Upper lobe of left lung (tissue), 6 donors: ENCODE results near the gene PPP1R15B. TPM values are rescaled to one million over a fixed set of nuclear protein-coding genes. Genes with fewer than 3 reads are reported as not detected.

Experiments
- ATAC-seq, 2 donors: fragments of 200-7000 bp; cut with Tn5 transposase; one replicate each; pipeline ENCODE4 v1.9.1; 2022; ENCODE audit warnings: mild to moderate bottlenecking in 2 of 2, moderate library complexity in 2 of 2; ENCODE audit not compliant: low FRiP score in 2 of 2
- DNase-seq, 2 donors: peaks; one replicate each; pipeline ENCODE4 v3.0.0-alpha.2; 2019 to 2020
- H3K27ac ChIP-seq, 4 donors: fragments of 200-600 bp; sonication (generic); one replicate each; pipeline ENCODE4 v1.5.1; 2016 to 2019
- H3K27me3 ChIP-seq, 4 donors: fragments of 200-600 bp; sonication (generic); one replicate each; pipeline ENCODE4 v1.5.1; 2017 to 2019
- H3K36me3 ChIP-seq, 4 donors: fragments of 200-600 bp; sonication (generic); one replicate each; pipeline ENCODE4 v1.5.1; 2016 to 2019
- H3K4me1 ChIP-seq, 4 donors: fragments of 200-600 bp; sonication (generic); one replicate each; pipeline ENCODE4 v1.5.1; 2018 to 2019
- H3K4me3 ChIP-seq, 4 donors: fragments of 200-600 bp; sonication (generic); one replicate each; pipeline ENCODE4 v1.5.1; 2017 to 2019; ENCODE audit warnings: mild to moderate bottlenecking in 2 of 4, moderate library complexity in 1 of 4
- H3K9me3 ChIP-seq, 4 donors: fragments of 200-600 bp; sonication (generic); one replicate each; pipeline ENCODE4 v1.5.1; 2018 to 2019
- EP300 ChIP-seq, 4 donors: sonication (generic); formaldehyde crosslinking; IDR thresholded peaks; one replicate each; pipeline ENCODE4 v1.5.1; 2017; ENCODE audit warnings: antibody characterized with exemption in 4 of 4, control low read depth in 2 of 4
- POLR2A ChIP-seq, 4 donors: fragments of 450-650 bp; IDR thresholded peaks; one replicate each; pipeline ENCODE4 v1.5.1; 2016 to 2017; ENCODE audit warnings: antibody characterized with exemption in 4 of 4, mild to moderate bottlenecking in 2 of 4
- POLR2AphosphoS5 ChIP-seq, 2 donors: sonication (generic); formaldehyde crosslinking; IDR thresholded peaks; one replicate each; pipeline ENCODE4 v1.5.1; 2017; ENCODE audit warnings: antibody characterized with exemption in 2 of 2
- WGBS, 2 donors: methylation state at CpG; one replicate each; pipeline ENCODE4 v1.1.5; 2017 to 2018; 5-methylcytosine and 5-hydroxymethylcytosine counted together
- small RNA-seq, 4 donors: library from RNA; depleted of rRNA; stranded (forward); fragments of <200 nt; gene quantifications; one replicate each; pipeline ENCODE3, GENCODE V24; 2016
- total RNA-seq, 6 donors: library from RNA; depleted of rRNA in 4 of 6; stranded (reverse); fragments of >200 nt in 4 of 6; gene quantifications; one replicate each; pipeline versions ENCODE4 v1.1.0 to v1.2.1, GENCODE V29; 2016 to 2021
- TF ChIP-seq, protein P1 (sequence below), 6 experiments: fragments of 450-650 bp in 4 of 6; fragments of 200-600 bp in 2 of 6; sonication (generic) in 2 of 6; IDR thresholded peaks; one replicate each; pipeline ENCODE4 v1.5.1; 2016 to 2019; ENCODE audit warnings: antibody characterized with exemption in 6 of 6
- donor health status: DM: no; HTN: no; CAD: no; lungs with moderate emphysema.
- donor health status: DM: no; HTN: yes; CAD: no; lungs with severe emphysema.

The PPP1R15B gene
- total RNA-seq, 6 donors from 2014 or later, result 30.4 to 67.8 (median 44.2) TPM

- Histone ChIP-seq H3K27me3 (no peaks in the 10 kb centered on the region), H3K27ac (no peak overlapping the region), H3K4me1 (peaks cover 0 to 15% (median 3%) of the 10 kb centered on the region in 4 donors), H3K9me3 (no peaks in the 10 kb centered on the region), H3K36me3 (no peaks in the 10 kb centered on the region), H3K4me3 (no peak overlapping the region)
- DNase-seq (no peak), ATAC-seq (no peak)
- TF ChIP-seq EP300 (IDR thresholded peaks at IDR 0.05) (no peak), POLR2AphosphoS5 (IDR thresholded peaks at IDR 0.05) (no peak), POLR2A (IDR thresholded peaks at IDR 0.05) (no peak)
- TF ChIP-seq, protein P1, sequence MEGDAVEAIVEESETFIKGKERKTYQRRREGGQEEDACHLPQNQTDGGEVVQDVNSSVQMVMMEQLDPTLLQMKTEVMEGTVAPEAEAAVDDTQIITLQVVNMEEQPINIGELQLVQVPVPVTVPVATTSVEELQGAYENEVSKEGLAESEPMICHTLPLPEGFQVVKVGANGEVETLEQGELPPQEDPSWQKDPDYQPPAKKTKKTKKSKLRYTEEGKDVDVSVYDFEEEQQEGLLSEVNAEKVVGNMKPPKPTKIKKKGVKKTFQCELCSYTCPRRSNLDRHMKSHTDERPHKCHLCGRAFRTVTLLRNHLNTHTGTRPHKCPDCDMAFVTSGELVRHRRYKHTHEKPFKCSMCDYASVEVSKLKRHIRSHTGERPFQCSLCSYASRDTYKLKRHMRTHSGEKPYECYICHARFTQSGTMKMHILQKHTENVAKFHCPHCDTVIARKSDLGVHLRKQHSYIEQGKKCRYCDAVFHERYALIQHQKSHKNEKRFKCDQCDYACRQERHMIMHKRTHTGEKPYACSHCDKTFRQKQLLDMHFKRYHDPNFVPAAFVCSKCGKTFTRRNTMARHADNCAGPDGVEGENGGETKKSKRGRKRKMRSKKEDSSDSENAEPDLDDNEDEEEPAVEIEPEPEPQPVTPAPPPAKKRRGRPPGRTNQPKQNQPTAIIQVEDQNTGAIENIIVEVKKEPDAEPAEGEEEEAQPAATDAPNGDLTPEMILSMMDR (IDR thresholded peaks at IDR 0.05), result no peak
- 78 to 80% methylated on average over 6 of the region's 6 CpGs for WGBS, 2 donors
Observed at GRCh38 chr1:204354579-204354978, 57.0 kb downstream of the PPP1R15B start.

Small RNA genes within 50 kb of the gene (small RNA-seq; reads per million reads assigned to genes)
- 0 reads per million in 4 donors for gene AL606489.2

Other genes with a start within 250 kb of the PPP1R15B start
- under 1 TPM in 3 of 6 donors, not detected in 3; 0.64 to 0.76 (median 0.66) TPM for gene REN, start 245.5 kb downstream of the PPP1R15B start, total RNA-seq
- 1 to 10 TPM in 1 of 6 donors, under 1 TPM in 1, not detected in 4; 0.91 to 6.5 TPM for gene KISS1, start 215.3 kb downstream of the PPP1R15B start, total RNA-seq
- 10 to 100 TPM in 3 of 6 donors, 1 to 10 TPM in 2, not detected in 1; 7.5 to 18.5 (median 10.1) TPM for gene GOLT1A, start 197.8 kb downstream of the PPP1R15B start, total RNA-seq
- 1 to 10 TPM; 3.3 to 6.9 (median 4.9) TPM for gene PLEKHA6, start 51.9 kb downstream of the PPP1R15B start, total RNA-seq
- gene PIK3C2B, start 83.0 kb upstream of the PPP1R15B start, total RNA-seq, result 10 to 100 TPM; 14.1 to 84.9 (median 39.9) TPM
- gene MDM4, start 104.6 kb upstream of the PPP1R15B start, total RNA-seq, result 100 to 1,000 TPM in 2 of 6 donors, 10 to 100 TPM in 4; 40.0 to 167 (median 69.2) TPM